GM13976 (cell line): ENCODE data around the gene SLC6A7.

ENCODE experiments used
- DNase-seq: peaks from one replicate; pipeline ENCODE4 v3.0.0; 2012; ENCODE audit warnings: low spot score
- CTCF ChIP-seq: IDR thresholded peaks from 2 replicates; pipeline ENCODE4 v1.5.1; 2012; ENCODE audit warnings: borderline replicate concordance, mild to moderate bottlenecking; ENCODE audit not compliant: insufficient read depth; ENCODE audit errors: extremely low read depth, missing control alignments, control extremely low read depth
- in situ Hi-C: fragments of 300-500 bp; cut with MboI; formaldehyde crosslinking; loops from one replicate; pipeline ENCODE4 v1.12.0; 2022; ENCODE audit warnings: low sequenced_read_pairs, mixed read lengths, inconsistent platforms; ENCODE audit not compliant: unreplicated experiment

The SLC6A7 gene

GRCh38 chr5:150258130-150258529 lies 68.3 kb downstream of the SLC6A7 start:
- DNase-seq, result no peak

More at GRCh38 chr5:150258130-150258529, 68.3 kb downstream of the SLC6A7 start:
- no peak for TF ChIP-seq CTCF
- in situ Hi-C loops, result no loop called here
